CD14-positive monocyte (primary cell): ENCODE data around the gene ATP8B3. TPM values are rescaled to one million over a fixed set of nuclear protein-coding genes. Genes with fewer than 3 reads are reported as not detected.

Experiments
- DNase-seq, 3 donors: peaks; one replicate each; pipeline ENCODE4 v3.0.0-alpha.2; 2011 to 2022
- H2AFZ ChIP-seq: 2 replicates; pipeline ENCODE4 v1.6.0; 2012; ENCODE audit warnings: mild to moderate bottlenecking, low read depth, low read length, inconsistent platforms; ENCODE audit not compliant: insufficient read depth, poor library complexity, severe bottlenecking
- H3K27ac ChIP-seq, 2 donors: 1 replicate in 1 of 2; 2 replicates in 1 of 2; pipeline ENCODE4 v1.5.1; 2012 to 2013; ENCODE audit warnings: low read length in 2 of 2, control low read depth in 1 of 2, inconsistent platforms in 1 of 2, low read depth in 1 of 2, mild to moderate bottlenecking in 1 of 2
- H3K27me3 ChIP-seq, 2 donors: one replicate each; pipeline versions ENCODE4 v1.6.0 to v1.6.1; 2011 to 2013; ENCODE audit warnings: low read length in 2 of 2; ENCODE audit not compliant: control insufficient read depth in 2 of 2, insufficient read depth in 2 of 2
- H3K36me3 ChIP-seq, 2 donors: replicated peaks in 1 of 2; 1 replicate in 1 of 2; 2 replicates in 1 of 2; pipeline versions ENCODE4 v1.5.1 to v1.6.1; 2012 to 2013; ENCODE audit warnings: low read length in 2 of 2, control low read depth in 1 of 2, inconsistent platforms in 1 of 2, mild to moderate bottlenecking in 1 of 2; ENCODE audit not compliant: insufficient read depth in 2 of 2, control insufficient read depth in 1 of 2
- H3K4me1 ChIP-seq, 2 donors: 1 replicate in 1 of 2; 2 replicates in 1 of 2; pipeline versions ENCODE4 v1.5.1 to v1.6.1; 2012 to 2013; ENCODE audit warnings: low read length in 2 of 2, control low read depth in 1 of 2, inconsistent platforms in 1 of 2, mild to moderate bottlenecking in 1 of 2, moderate library complexity in 1 of 2; ENCODE audit not compliant: insufficient read depth in 2 of 2, control insufficient read depth in 1 of 2
- H3K4me2 ChIP-seq: replicated peaks from 2 replicates; pipeline ENCODE3; 2012; ENCODE audit warnings: low read length, moderate library complexity, mild to moderate bottlenecking; ENCODE audit not compliant: poor library complexity, severe bottlenecking; ENCODE audit errors: extremely low read depth
- H3K4me3 ChIP-seq, 3 experiments: fragments of 200-600 bp in 1 of 3; sonication (generic) in 1 of 3; replicated peaks in 1 of 3; 1 replicate in 2 of 3; 2 replicates in 1 of 3; pipeline ENCODE4 v1.5.1; 2011 to 2013; ENCODE audit warnings: low read length in 3 of 3, mild to moderate bottlenecking in 3 of 3, control low read depth in 2 of 3, low read depth in 2 of 3, inconsistent platforms in 1 of 3, moderate library complexity in 1 of 3
- H3K79me2 ChIP-seq: 2 replicates; pipeline ENCODE4 v1.6.0; 2012; ENCODE audit warnings: mild to moderate bottlenecking, control low read depth, inconsistent platforms, low read length, moderate library complexity; ENCODE audit not compliant: insufficient read depth
- H3K9ac ChIP-seq: 2 replicates; pipeline ENCODE4 v1.6.0; 2017; ENCODE audit warnings: low read length, mild to moderate bottlenecking; ENCODE audit not compliant: insufficient read depth, poor library complexity, severe bottlenecking
- H3K9me3 ChIP-seq, 2 donors: replicated peaks in 1 of 2; 1 replicate in 1 of 2; 2 replicates in 1 of 2; pipeline versions ENCODE4 v1.5.1 to v1.6.1; 2012 to 2013; ENCODE audit warnings: low read length in 2 of 2, control low read depth in 1 of 2; ENCODE audit not compliant: control insufficient read depth in 1 of 2, insufficient read depth in 1 of 2
- H4K20me1 ChIP-seq: 2 replicates; pipeline ENCODE4 v1.6.0; 2012; ENCODE audit warnings: mild to moderate bottlenecking, low read length, control low read depth, moderate library complexity; ENCODE audit not compliant: insufficient read depth
- H3K27ac Mint-ChIP-seq, 7 donors: one replicate each; pipeline ENCODE4 v1.8.0; 2020; ENCODE audit warnings: mild to moderate bottlenecking in 7 of 7, mixed read lengths in 7 of 7, moderate library complexity in 6 of 7, inconsistent platforms in 2 of 7
- H3K27me3 Mint-ChIP-seq, 3 donors: one replicate each; pipeline ENCODE4 v1.8.0; 2021 to 2022; ENCODE audit warnings: low read depth in 3 of 3, mild to moderate bottlenecking in 3 of 3, mixed read lengths in 3 of 3, moderate library complexity in 3 of 3, inconsistent platforms in 1 of 3
- H3K36me3 Mint-ChIP-seq, 2 donors: one replicate each; pipeline ENCODE4 v1.8.0; 2020; ENCODE audit warnings: mixed read lengths in 2 of 2, inconsistent platforms in 1 of 2, mild to moderate bottlenecking in 1 of 2
- H3K4me1 Mint-ChIP-seq: one replicate; pipeline ENCODE4 v1.8.0; 2020; ENCODE audit warnings: mild to moderate bottlenecking, mixed read lengths
- H3K4me3 Mint-ChIP-seq, 2 donors: one replicate each; pipeline ENCODE4 v1.8.0; 2020; ENCODE audit warnings: mild to moderate bottlenecking in 2 of 2, mixed read lengths in 2 of 2, moderate library complexity in 1 of 2
- H3K9me3 Mint-ChIP-seq, 7 donors: one replicate each; pipeline ENCODE4 v1.8.0; 2020 to 2022; ENCODE audit warnings: mixed read lengths in 7 of 7, mild to moderate bottlenecking in 6 of 7, moderate library complexity in 6 of 7, inconsistent platforms in 2 of 7
- CTCF ChIP-seq: fragments of 200-600 bp; IDR thresholded peaks from one replicate; pipeline ENCODE4 v1.8.0; 2022; ENCODE audit warnings: antibody characterized with exemption, mild to moderate bottlenecking
- WGBS: methylation state at CpG from one replicate; pipeline ENCODE4 v1.1.5; 2013; ENCODE audit warnings: missing lambda C conversion rate; ENCODE audit not compliant: insufficient coverage; 5-methylcytosine and 5-hydroxymethylcytosine counted together
- intact Hi-C, 2 donors: fragments of 100-400 bp; cut with micrococcal nuclease; formaldehyde crosslinking; loops; one replicate each; pipeline versions ENCODE4 v1.15.0 to v1.15.1; 2023
- polyA plus RNA-seq, 3 donors: library from polyadenylated mRNA; depleted of rRNA in 1 of 3; unstranded in 2 of 3; stranded (reverse) in 1 of 3; fragments of 300-500 nt in 2 of 3; fragments of >200 nt in 1 of 3; fragmentation: Illumina TruSeq in 2 of 3; gene quantifications; 1 replicate in 2 of 3; 2 replicates in 1 of 3; pipeline ENCODE4 v1.2.3, GENCODE V29; 2012 to 2021

The ATP8B3 gene
- polyA plus RNA-seq, 3 donors = 1.6 to 8.2 (median 1.8) TPM

DNA sequence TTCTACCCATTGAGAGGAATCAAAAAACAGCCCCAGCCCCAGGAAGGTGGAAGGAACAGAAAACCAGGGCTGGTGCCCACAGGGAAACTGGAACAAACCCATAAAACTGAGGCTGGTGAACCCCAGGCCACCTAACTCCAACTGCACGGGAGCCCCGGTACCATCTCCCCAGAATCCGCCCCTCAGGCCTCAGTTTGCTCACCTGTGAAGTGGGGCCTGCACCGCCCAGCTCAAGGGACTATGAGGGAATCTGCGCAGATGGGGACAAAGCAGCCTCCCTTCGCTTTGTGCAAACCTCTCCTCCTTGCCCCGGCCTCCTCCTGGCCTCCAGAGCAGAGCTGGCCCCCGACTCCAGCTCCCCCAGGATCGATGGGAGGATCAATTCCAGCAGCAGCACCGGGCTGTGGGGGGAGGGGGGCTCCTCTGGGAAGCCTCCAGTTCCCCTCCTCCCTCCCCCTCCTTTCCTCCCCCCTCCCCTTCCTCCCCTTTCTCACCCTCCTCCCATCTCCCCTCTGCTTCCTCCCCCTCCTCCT is 67.9 kb downstream of the ATP8B3 start:
- Mint-ChIP-seq H3K4me3 (peak overlapping the region in 1 of 2 donors; percentile 57), H3K27ac (no peak overlapping the region), H3K36me3 (peaks cover 0 to 5% of the 10 kb centered on the region in 2 donors), H3K27me3 (peaks cover 36 to 81% (median 74%) of the 10 kb centered on the region in 3 donors), H3K9me3 (peaks cover 0 to 29% (median 14%) of the 10 kb centered on the region in 7 donors), H3K4me1 (peaks cover 5% of the 10 kb centered on the region)
- DNase-seq = no peak
- Histone ChIP-seq H3K4me1 (peaks cover 3 to 10% of the 10 kb centered on the region in 2 donors), H2AFZ (no peak overlapping the region), H3K79me2 (no peaks in the 10 kb centered on the region), H3K4me3 (no peak overlapping the region), H3K27ac (no peak overlapping the region), H4K20me1 (no peaks in the 10 kb centered on the region), H3K4me2 (no peak overlapping the region), H3K36me3 (no peaks in the 10 kb centered on the region), H3K27me3 (peaks cover 32 to 53% of the 10 kb centered on the region in 2 donors), H3K9ac (no peak overlapping the region), H3K9me3 (peaks cover 12 to 30% of the 10 kb centered on the region in 2 donors)
- WGBS = 87% methylated on average over 6 of the region's 10 CpGs
- intact Hi-C loops = no loop called here
- no peak for TF ChIP-seq CTCF

DNA sequence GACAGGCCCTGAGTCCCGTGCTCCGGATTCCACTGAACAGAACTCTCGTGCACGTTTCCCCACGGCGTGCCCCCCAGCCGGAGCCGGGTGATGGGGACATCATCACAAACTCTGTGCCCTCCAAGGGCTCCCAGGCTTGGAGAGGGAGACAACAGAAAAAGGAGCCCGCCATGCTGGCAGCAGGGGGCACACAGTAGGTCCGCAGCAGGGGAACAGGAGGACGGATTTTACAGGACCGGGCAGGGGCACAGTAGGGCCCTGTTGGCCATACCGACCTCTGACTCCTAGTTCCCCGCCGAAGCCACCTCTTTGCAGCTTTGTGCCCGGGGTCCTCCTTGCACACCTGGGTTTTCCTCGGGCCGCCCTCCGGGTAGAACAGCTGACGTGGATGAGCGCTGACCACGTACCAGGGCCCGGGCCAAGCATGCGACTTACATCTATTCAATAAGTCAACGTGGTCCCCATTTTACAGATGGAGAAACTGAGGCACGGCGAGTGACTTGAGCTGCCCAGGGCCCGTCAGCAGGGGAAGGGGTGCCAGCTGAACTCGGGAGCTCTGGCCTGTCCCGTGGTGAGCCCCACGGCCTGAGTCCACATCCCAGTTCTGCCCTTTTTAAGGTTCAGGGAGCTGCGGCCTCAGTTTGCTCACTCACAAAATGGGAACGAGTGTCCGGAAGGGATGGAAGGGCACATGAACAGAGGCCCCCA is 68.9 kb downstream of the ATP8B3 start:
- peaks cover 0 to 5% of the 10 kb centered on the region in 2 donors for H3K36me3 Mint-ChIP-seq
- intact Hi-C loops = no loop called here

More for the DNA sequence above, 68.9 kb downstream of the ATP8B3 start:
- Histone ChIP-seq H3K4me3 (no peak overlapping the region), H3K9ac (no peak overlapping the region), H4K20me1 (no peaks in the 10 kb centered on the region), H3K4me1 (peaks cover under 1 to 6% of the 10 kb centered on the region in 2 donors), H3K36me3 (no peaks in the 10 kb centered on the region), H2AFZ (no peak overlapping the region), H3K79me2 (no peaks in the 10 kb centered on the region), H3K4me2 (no peak overlapping the region), H3K27me3 (peaks cover 21 to 43% of the 10 kb centered on the region in 2 donors), H3K27ac (no peak overlapping the region), H3K9me3 (peaks cover 12 to 22% of the 10 kb centered on the region in 2 donors)
- 85% methylated on average over 31 of the region's 34 CpGs for WGBS
- no peak for DNase-seq
- H3K27ac Mint-ChIP-seq = no peak overlapping the region
- no peak overlapping the region for H3K4me3 Mint-ChIP-seq
- peaks cover 0 to 28% (median 14%) of the 10 kb centered on the region in 7 donors for H3K9me3 Mint-ChIP-seq
- TF ChIP-seq CTCF = no peak
- H3K4me1 Mint-ChIP-seq = peaks cover 5% of the 10 kb centered on the region
- peaks cover 34 to 76% (median 71%) of the 10 kb centered on the region in 3 donors for H3K27me3 Mint-ChIP-seq
